Stimulated activated CD8-positive, alpha-beta memory T cell treated with anti-CD3 and anti-CD28 coated beads, Interleukin-12 subunit alpha, Interleukin-12 subunit beta, amount 100 ng/mL, for 1 hour (primary cell): Measurements from ENCODE around the gene UBE2O.

Experiments
- DNase-seq: peaks from one replicate; pipeline ENCODE4 v3.0.0-alpha.2; 2020; ENCODE audit warnings: low read depth

UBE2O gene

GRCh38 chr17:76439314-76439928 lies 13.5 kb downstream of the UBE2O start:
- no peak for DNase-seq

GRCh38 chr17:76438906-76439305 lies 14.0 kb downstream of the UBE2O start:
- DNase-seq: no peak

- no peak for DNase-seq
Measured at GRCh38 chr17:76437467-76438402, 15.2 kb downstream of the UBE2O start.

DNA sequence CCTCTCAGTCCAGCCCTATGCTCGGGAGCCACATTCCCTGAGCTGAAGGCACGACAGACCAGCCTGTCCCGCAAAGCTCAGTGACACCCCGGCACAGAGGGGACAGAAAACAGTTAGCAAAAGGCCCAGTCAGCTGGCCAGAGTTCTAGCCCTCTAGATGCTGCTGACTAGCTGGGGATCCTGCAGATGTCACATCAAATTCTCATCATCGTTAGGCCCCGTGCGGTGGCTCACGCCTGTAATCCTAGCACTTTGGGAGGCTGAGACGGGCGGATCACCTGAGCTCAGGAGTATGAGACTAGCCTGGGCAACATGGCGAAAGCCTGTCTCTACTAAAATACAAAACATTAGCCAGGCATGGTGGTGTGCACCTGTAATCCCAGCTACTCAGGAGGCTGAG lies 17.2 kb downstream of the UBE2O start:
- DNase-seq: no peak

GRCh38 chr17:76434870-76435269 lies 18.1 kb downstream of the UBE2O start:
- no peak for DNase-seq

DNA sequence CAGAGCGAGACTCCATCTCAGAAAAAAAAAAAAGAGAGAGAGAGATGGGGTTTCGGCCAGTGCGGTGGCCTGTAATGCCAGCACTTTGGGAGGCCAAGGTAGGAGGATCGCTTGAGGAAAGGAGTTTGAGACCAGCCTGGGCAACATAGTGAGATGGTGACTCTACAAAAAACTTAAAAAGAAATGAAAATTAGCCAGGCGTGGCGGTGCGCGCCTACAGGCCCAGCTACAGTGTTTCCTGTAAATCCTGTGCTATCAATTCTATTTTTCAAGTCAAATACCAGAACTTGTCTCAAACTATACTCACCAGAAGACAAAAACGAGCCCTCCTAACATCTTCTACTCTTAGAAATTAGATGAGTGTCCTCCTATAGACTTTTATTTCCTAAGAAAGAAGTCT lies 19.3 kb downstream of the UBE2O start:
- no peak for DNase-seq

DNA sequence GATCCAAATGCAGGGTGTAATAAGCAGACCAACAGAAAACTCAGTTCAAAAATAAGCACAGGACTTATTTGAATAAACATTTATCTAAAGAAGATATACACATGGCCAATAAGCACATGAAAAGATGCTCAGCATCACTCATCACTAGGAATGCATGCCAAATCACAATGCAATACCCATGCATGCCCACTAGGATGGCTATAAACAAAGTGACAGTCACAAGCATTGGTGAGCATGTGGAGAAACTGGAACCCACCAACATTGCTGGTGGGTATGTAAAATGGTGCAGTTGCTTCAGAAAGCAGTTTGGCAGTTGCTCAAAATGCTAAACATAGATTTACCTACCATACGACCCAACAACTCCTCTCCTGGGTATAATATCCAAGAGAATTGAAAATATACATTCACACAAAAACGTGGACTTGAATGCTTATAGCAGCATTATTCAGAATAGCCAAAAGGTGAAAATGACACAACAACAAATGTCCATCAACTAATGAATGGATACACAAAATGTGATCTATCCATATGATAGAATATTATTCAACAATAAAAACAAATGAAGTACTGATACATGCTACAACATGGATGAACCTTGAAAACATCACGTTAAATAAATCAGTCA lies 20.1 kb downstream of the UBE2O start:
- DNase-seq: no peak

DNA sequence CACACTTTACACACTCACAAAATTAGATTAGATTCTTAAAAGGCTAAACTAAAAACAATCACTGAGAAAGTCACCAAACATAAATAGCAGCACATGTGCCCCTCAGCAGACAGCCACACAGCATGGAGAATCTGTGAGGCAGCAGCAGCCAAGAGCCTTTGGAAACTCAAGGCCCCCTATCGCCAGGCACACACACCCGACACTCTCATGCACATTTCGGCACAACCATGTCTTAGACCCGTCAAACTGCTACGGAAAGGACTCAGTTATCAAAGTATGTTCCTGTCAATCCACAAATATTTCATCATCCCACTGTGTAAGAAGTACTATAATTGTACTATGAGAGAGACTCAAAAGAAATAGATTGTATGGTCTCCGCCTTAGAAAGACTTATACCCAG lies 20.9 kb downstream of the UBE2O start:
- DNase-seq: no peak

GRCh38 chr17:76431509-76431908 lies 21.4 kb downstream of the UBE2O start:
- DNase-seq: no peak

DNA sequence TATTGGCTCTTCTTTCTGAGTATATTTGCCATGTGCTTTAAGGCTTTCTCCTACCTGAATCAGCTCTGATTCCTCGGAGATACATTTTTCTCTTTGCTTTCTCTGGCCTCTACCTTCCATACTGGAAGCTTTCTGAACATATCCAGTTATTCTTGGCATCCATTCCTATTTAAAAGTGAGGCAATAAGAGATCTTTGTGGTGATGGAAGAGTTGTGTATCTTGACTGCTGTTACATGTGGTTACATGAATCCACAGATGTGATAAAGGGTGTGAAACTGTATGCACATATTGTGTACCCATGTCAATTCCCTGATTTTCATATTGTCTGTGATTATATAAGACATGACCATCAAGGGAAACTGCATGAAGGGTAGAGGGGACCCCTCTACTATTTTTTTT lies 24.4 kb downstream of the UBE2O start:
- DNase-seq: no peak

DNA sequence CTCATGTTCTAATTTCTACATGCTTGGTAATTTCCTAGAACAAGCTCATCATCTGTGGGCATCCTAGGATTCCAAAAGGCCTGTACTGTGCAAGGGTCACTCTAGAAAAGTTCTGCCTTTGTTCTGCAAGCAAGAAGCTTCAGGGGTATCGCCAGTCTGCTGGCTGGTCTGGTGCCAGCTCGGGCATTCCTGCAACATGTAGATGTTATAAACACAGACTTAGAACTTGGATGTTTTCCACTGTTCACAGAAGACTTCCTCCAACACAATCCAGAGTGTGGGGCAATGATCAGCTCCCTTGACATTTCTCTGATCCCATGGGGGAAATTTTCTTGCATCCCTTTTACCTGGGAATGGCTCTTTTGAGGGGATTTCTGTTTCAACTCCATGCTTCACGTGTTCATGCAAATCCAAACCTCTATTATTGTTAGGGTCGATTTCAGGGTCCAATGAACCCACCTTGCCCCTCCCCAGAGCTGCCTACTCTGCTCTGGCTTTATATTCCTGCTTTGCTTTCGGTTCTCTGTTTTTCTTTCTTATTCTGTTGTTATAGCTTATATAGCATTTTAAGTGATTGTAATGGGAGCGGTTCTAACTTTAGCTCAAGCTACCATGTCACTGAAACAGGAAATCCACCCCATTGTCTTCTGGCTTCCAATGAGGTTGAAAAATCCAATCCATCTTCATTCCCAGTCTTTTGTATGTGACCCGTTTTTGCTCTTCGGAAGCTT lies 25.3 kb downstream of the UBE2O start:
- no peak for DNase-seq

DNA sequence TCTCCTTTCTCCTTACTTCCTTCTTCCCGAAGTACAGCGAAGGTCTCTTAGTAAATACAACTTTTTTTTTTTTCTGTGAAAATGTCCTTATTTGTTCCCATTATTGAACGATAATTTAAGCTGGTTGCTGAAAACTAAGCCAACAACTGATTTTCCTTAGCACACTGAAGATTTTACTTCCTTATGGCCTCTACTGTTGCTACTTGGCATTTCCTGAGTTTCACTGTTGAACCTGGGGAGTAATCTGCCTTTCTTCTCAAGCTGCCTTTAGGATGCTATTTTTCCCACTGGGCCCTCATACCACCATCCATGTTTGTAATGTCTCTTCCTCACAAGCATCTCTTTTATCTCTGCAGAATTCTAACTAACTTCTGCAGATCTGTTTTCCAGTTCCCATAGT lies 26.1 kb downstream of the UBE2O start:
- DNase-seq: no peak

DNA sequence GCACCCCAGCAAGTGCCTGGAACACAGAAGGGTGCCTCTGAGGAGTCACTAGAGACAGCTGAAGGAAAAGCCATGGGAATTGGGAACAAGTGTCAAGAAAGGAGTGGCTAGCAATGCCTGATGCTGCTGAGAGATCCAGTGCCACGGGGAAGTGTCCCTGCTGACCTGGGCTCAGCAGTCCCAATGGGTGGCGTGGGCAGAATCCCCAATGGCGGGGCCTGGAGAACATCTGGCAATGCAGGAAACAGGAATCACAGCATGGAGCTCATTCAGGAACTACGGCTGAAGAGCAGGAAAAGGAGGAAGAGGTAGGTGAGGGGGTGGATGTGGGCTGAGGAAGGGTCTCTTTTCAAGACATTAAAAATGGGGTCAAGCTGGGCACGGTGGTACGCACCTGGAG lies 30.1 kb downstream of the UBE2O start:
- DNase-seq: no peak

- DNase-seq: no peak
Measured at GRCh38 chr17:76422406-76422805, 30.5 kb downstream of the UBE2O start.

DNA sequence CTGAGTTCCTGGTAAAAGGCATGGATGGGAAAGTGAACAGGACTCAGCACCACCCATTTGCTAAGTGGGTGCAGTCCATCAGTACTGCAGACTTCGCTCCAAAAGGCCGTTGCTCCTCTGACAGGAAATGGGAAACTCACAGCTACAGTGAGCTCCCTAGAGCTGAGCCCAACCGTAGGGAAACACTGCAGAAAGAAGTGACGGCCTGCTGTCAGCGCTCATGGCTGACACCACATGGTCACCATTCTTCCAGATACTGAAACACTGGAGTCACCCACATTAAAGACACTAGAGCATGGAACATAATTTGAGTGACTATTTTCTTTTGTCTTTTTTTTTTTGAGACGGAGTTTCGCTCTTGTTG lies 31.9 kb downstream of the UBE2O start:
- DNase-seq: no peak

- DNase-seq: no peak
Measured at GRCh38 chr17:76420356-76421043, 32.5 kb downstream of the UBE2O start.

DNA sequence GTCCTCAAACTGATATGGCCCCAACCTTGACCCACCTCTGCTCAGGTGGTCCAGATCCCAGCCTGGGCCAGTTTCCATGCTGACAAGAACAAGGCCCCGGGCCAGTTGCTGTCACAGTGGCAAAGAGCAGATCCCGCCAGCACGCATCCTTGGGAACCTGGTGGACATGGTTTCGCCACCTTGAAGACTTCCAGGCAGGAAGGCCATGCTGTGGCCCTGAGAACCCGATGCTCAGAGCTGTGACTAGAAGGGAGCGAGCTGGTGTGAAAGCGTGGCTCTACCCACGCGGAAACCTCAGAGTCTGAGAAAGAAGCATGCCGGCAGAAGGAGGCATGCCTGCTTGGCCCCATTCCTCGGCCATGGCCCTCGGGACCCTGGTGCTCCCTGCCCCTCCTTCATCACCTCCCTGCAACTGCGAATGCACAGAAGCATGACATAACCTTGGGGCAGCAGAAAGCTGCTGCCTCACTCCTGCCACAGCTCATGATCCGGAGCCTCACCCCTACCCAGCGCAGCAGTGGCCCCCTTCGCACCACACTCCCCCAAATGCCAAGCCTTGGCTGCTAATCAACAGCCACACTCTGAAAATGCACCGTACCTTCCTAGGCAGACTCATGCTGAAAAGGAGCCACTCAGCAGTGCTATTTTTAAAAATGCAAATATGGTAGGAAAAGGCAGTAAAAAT lies 33.2 kb downstream of the UBE2O start:
- DNase-seq: no peak

DNA sequence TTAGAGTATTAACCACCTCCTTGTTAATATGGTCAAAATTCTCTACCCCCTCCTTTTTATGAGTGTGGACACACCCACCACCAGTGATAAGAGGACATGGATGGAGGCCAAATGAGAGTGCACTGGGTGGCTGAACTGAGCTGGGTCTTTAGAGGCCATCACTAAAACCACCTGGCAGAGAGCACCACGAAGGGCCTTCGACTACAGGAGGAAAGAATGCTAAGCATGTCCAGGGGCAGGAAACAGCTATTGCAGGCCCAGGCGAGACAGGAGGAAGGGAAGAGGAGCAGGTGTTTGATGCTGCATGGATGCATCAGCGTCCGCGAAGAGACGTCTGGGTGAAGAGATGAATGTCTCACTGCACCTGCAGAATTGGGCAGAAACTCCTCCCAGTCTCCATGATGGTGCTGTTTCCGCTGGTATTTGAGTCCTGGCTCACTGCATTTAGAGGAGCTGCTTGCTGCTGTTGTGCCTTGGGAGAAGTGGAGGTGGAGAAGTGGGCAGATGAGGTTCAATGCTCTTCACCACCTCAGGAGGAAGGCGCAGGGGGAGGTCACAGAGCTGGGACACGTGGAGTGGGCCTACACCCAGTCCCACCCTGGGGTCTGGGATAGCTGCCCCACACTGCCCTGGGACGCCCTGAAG lies 35.3 kb downstream of the UBE2O start:
- no peak for DNase-seq

DNA sequence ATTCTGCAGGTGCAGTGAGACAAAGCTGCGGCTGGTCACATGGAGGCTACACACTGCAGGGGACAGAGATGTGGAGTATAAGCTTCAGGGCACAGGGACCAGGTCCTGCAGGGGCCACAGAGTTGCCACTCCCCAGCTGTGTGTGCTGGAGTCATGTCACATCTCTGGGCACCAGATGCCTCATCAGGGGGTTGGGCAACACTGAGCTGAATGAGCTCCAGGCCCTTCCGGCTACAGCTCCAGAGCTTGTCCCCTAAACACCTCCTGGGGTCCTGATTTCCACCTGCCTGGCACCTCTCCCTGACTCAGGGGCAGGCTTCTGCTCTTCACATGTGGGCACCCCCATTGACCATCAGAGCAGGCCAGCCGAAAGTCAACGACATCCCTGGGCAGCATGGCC lies 36.1 kb downstream of the UBE2O start:
- no peak for DNase-seq

DNA sequence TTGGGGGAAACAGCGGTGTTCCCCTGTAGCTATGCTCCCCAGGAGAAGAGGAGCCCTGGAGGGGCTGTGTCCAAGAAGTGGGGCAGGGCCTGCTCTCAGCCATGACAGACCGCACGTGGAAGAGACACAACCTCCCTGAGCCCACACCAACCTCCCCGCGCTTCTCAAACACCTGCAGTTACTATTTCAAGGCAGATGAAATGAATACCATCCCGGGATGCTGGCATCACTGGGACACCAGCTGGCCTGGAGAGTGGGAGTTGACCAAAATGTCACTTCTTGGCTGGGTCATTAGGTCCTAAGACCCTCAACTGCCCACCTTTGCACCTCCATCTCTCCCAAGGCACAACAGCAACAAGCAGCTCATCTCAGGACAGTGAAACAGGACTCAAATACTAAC lies 36.5 kb downstream of the UBE2O start:
- DNase-seq: no peak

DNA sequence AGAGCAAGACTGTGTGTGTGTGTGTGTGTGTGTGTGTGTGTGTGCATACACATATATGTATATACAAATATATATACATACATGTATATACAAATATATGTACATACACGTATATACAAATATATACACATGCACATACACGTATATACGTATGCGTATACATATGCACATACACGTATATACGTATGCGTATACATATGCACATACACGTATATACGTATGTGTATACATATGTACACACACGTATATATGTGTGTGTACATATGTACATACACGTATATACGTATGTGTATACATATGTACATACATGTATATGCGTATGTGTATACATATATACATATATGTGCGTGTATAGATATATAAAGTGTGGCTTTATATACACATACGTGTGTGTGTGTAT lies 37.2 kb downstream of the UBE2O start:
- no peak for DNase-seq
